Muscle layer of colon (tissue), 2 donors: ENCODE measurements around the gene SRCIN1.

Experiments
- H3K27ac ChIP-seq: one replicate; pipeline ENCODE4 v1.7.0; 2013; ENCODE audit warnings: low read depth, mild to moderate bottlenecking, low read length, moderate library complexity
- H3K27me3 ChIP-seq, 2 donors: one replicate each; pipeline ENCODE4 v1.7.0; 2013; ENCODE audit warnings: low read length in 2 of 2, mild to moderate bottlenecking in 2 of 2; ENCODE audit not compliant: insufficient read depth in 2 of 2, control insufficient read depth in 1 of 2
- H3K36me3 ChIP-seq: one replicate; pipeline ENCODE4 v1.7.0; 2013; ENCODE audit warnings: mild to moderate bottlenecking, low read length; ENCODE audit not compliant: insufficient read depth
- H3K4me1 ChIP-seq: one replicate; pipeline ENCODE4 v1.7.0; 2013; ENCODE audit warnings: mild to moderate bottlenecking, low read length; ENCODE audit not compliant: insufficient read depth
- H3K4me3 ChIP-seq, 2 donors: one replicate each; pipeline ENCODE4 v1.7.0; 2013; ENCODE audit warnings: low read length in 2 of 2, low read depth in 1 of 2, mild to moderate bottlenecking in 1 of 2, moderate library complexity in 1 of 2
- H3K9ac ChIP-seq: one replicate; pipeline ENCODE4 v1.7.0; 2013; ENCODE audit warnings: low read length
- H3K9me3 ChIP-seq: one replicate; pipeline ENCODE4 v1.7.0; 2013; ENCODE audit warnings: mild to moderate bottlenecking, low read length
- donor health status: abdominal sarcoma.
- donor health status: Adenocarcinoma of cecum.

SRCIN1 gene

GRCh38 chr17:38595892-38596291 lies 9.9 kb downstream of the SRCIN1 start:
- no peaks in the 10 kb centered on the region for H3K9me3 ChIP-seq
- no peaks in the 10 kb centered on the region for H3K4me1 ChIP-seq
- peaks cover 0 to 34% of the 10 kb centered on the region in 2 donors for H3K27me3 ChIP-seq
- H3K36me3 ChIP-seq, result no peaks in the 10 kb centered on the region
- H3K4me3 ChIP-seq, result no peak overlapping the region
- no peak overlapping the region for H3K9ac ChIP-seq
- no peak overlapping the region for H3K27ac ChIP-seq

- Histone ChIP-seq H3K27ac (no peak overlapping the region), H3K9ac (no peak overlapping the region), H3K27me3 (peaks cover 0 to 32% of the 10 kb centered on the region in 2 donors), H3K4me1 (no peaks in the 10 kb centered on the region), H3K9me3 (no peaks in the 10 kb centered on the region), H3K36me3 (no peaks in the 10 kb centered on the region), H3K4me3 (no peak overlapping the region)
Measured at GRCh38 chr17:38594152-38594551, 11.6 kb downstream of the SRCIN1 start.

GRCh38 chr17:38592487-38592886 lies 13.3 kb downstream of the SRCIN1 start:
- H3K4me1 ChIP-seq, result no peaks in the 10 kb centered on the region
- H3K36me3 ChIP-seq, result no peaks in the 10 kb centered on the region
- peaks cover 0 to 26% of the 10 kb centered on the region in 2 donors for H3K27me3 ChIP-seq
- no peak overlapping the region for H3K4me3 ChIP-seq
- no peak overlapping the region for H3K9ac ChIP-seq
- H3K27ac ChIP-seq, result no peak overlapping the region
- H3K9me3 ChIP-seq, result no peaks in the 10 kb centered on the region

GRCh38 chr17:38591759-38592241 lies 14.0 kb downstream of the SRCIN1 start:
- Histone ChIP-seq H3K9ac (no peak overlapping the region), H3K4me1 (no peaks in the 10 kb centered on the region), H3K9me3 (no peaks in the 10 kb centered on the region), H3K36me3 (no peaks in the 10 kb centered on the region), H3K4me3 (no peak overlapping the region), H3K27me3 (peaks cover 0 to 27% of the 10 kb centered on the region in 2 donors), H3K27ac (no peak overlapping the region)

- H3K36me3 ChIP-seq, result no peaks in the 10 kb centered on the region
- no peak overlapping the region for H3K4me3 ChIP-seq
- no peak overlapping the region for H3K9ac ChIP-seq
- no peaks in the 10 kb centered on the region for H3K9me3 ChIP-seq
- H3K27ac ChIP-seq, result no peak overlapping the region
- no peaks in the 10 kb centered on the region for H3K4me1 ChIP-seq
- peaks cover 0 to 33% of the 10 kb centered on the region in 2 donors for H3K27me3 ChIP-seq
Measured at GRCh38 chr17:38590988-38591758, 14.6 kb downstream of the SRCIN1 start.

- H3K36me3 ChIP-seq, result no peaks in the 10 kb centered on the region
- H3K9ac ChIP-seq, result no peak overlapping the region
- H3K9me3 ChIP-seq, result no peaks in the 10 kb centered on the region
- H3K27ac ChIP-seq, result no peak overlapping the region
- H3K4me1 ChIP-seq, result peaks cover 5% of the 10 kb centered on the region
- H3K4me3 ChIP-seq, result no peak overlapping the region
- H3K27me3 ChIP-seq, result peaks cover 0 to 35% of the 10 kb centered on the region in 2 donors
Measured at GRCh38 chr17:38589462-38590114, 16.2 kb downstream of the SRCIN1 start.

- Histone ChIP-seq H3K4me3 (no peak overlapping the region), H3K9ac (no peak overlapping the region), H3K9me3 (no peaks in the 10 kb centered on the region), H3K27ac (no peak overlapping the region), H3K4me1 (peaks cover 9% of the 10 kb centered on the region), H3K27me3 (peaks cover 0 to 27% of the 10 kb centered on the region in 2 donors), H3K36me3 (no peaks in the 10 kb centered on the region)
Measured at GRCh38 chr17:38588788-38589174, 17.0 kb downstream of the SRCIN1 start.

- H3K9me3 ChIP-seq, result no peaks in the 10 kb centered on the region
- no peak overlapping the region for H3K9ac ChIP-seq
- H3K4me3 ChIP-seq, result no peak overlapping the region
- H3K27ac ChIP-seq, result no peak overlapping the region
- peaks cover 9% of the 10 kb centered on the region for H3K4me1 ChIP-seq
- H3K27me3 ChIP-seq, result peaks cover 0 to 26% of the 10 kb centered on the region in 2 donors
- H3K36me3 ChIP-seq, result no peaks in the 10 kb centered on the region
Measured at GRCh38 chr17:38587947-38588787, 17.6 kb downstream of the SRCIN1 start.

GRCh38 chr17:38587203-38587602 lies 18.5 kb downstream of the SRCIN1 start:
- H3K9me3 ChIP-seq, result no peaks in the 10 kb centered on the region
- H3K27ac ChIP-seq, result no peak overlapping the region
- H3K4me3 ChIP-seq, result no peak overlapping the region
- no peaks in the 10 kb centered on the region for H3K36me3 ChIP-seq
- H3K4me1 ChIP-seq, result peaks cover 9% of the 10 kb centered on the region
- peaks cover 0 to 25% of the 10 kb centered on the region in 2 donors for H3K27me3 ChIP-seq
- no peak overlapping the region for H3K9ac ChIP-seq

GRCh38 chr17:38586788-38587187 lies 19.0 kb downstream of the SRCIN1 start:
- no peak overlapping the region for H3K4me3 ChIP-seq
- no peak overlapping the region for H3K27ac ChIP-seq
- H3K9ac ChIP-seq, result no peak overlapping the region
- H3K27me3 ChIP-seq, result peaks cover 0 to 21% of the 10 kb centered on the region in 2 donors
- no peaks in the 10 kb centered on the region for H3K36me3 ChIP-seq
- no peaks in the 10 kb centered on the region for H3K9me3 ChIP-seq
- peaks cover 9% of the 10 kb centered on the region for H3K4me1 ChIP-seq

- no peak overlapping the region for H3K9ac ChIP-seq
- no peak overlapping the region for H3K4me3 ChIP-seq
- no peak overlapping the region for H3K27ac ChIP-seq
- no peaks in the 10 kb centered on the region for H3K9me3 ChIP-seq
- H3K4me1 ChIP-seq, result peaks cover 9% of the 10 kb centered on the region
- H3K36me3 ChIP-seq, result no peaks in the 10 kb centered on the region
- peaks cover 0 to 19% of the 10 kb centered on the region in 2 donors for H3K27me3 ChIP-seq
Measured at GRCh38 chr17:38585918-38586529, 19.7 kb downstream of the SRCIN1 start.
